ENCODE results near the gene PCDH1. TPM values are rescaled to one million over a fixed set of nuclear protein-coding genes. Genes with fewer than 3 reads are reported as not detected.

The PCDH1 gene
- total and polyA plus RNA-seq, 2 of the 13 experiments (the other 11 are each of a cell fraction or from before 2014, with no cell fraction given) = 0.11 to 0.83 TPM

- no peak for TF ChIP-seq SRF (IDR thresholded peaks at IDR 0.05; ENCODE audit: low read depth, low read length)
- TF ChIP-seq XRCC5 (optimal IDR thresholded peaks at IDR 0.05; ENCODE audit: low read length) = peak; percentile 77
- no peak for TF ChIP-seq AHDC1 (CRISPR knock-in tag; IDR thresholded peaks at IDR 0.05; ENCODE audit: borderline replicate concordance)
- TF ChIP-seq EHMT2 (IDR thresholded peaks at IDR 0.05; ENCODE audit: borderline replicate concordance, low read depth, low read length) = no peak; the same call in 1 of the 2 replicates
- TF ChIP-seq ZNF275 (CRISPR knock-in tag; IDR thresholded peaks at IDR 0.05; ENCODE audit: borderline replicate concordance) = no peak
- TF ChIP-seq ZNF530 (CRISPR knock-in tag; IDR thresholded peaks at IDR 0.05; ENCODE audit: low read depth) = no peak
- TF ChIP-seq LCORL (IDR thresholded peaks at IDR 0.05) = no peak
- TF ChIP-seq LCORL (CRISPR knock-in tag; IDR thresholded peaks at IDR 0.05) = no peak
- TF ChIP-seq ZNF691 (CRISPR knock-in tag; IDR thresholded peaks at IDR 0.05; ENCODE audit: borderline replicate concordance, low read depth) = peak; percentile 74; the same call in 1 of the 2 replicates
- TF ChIP-seq ZNF609 (CRISPR knock-in tag; IDR thresholded peaks at IDR 0.05; ENCODE audit: borderline replicate concordance) = peak; percentile 60
- TF ChIP-seq ZIK1 (CRISPR knock-in tag; IDR thresholded peaks at IDR 0.05; ENCODE audit: borderline replicate concordance, low read depth) = peak; percentile 68; the same call in 1 of the 2 replicates
- no peak for TF ChIP-seq RFXANK (CRISPR knock-in tag; IDR thresholded peaks at IDR 0.05)
- peak; percentile 97 for TF ChIP-seq ZFY (CRISPR knock-in tag; IDR thresholded peaks at IDR 0.05)
- TF ChIP-seq NFIC (IDR thresholded peaks at IDR 0.05; ENCODE audit: low read length) = no peak
- peak; percentile 98 for TF ChIP-seq PHF21A (CRISPR knock-in tag; IDR thresholded peaks at IDR 0.05)
- no peak for TF ChIP-seq SATB2 (CRISPR knock-in tag; IDR thresholded peaks at IDR 0.05)
- TF ChIP-seq TGIF2 (CRISPR knock-in tag; IDR thresholded peaks at IDR 0.05) = 0 out of 2 replicates have a peak, but pooled peaks have one; percentile 10
These were observed 45.5 kb upstream of the PCDH1 start, which contains the start of gene DELE1 (continued) for GRCh38 chr5:141923448-141924313.
